ENCODE measurements around the gene HDDC2. TPM values are rescaled to one million over a fixed set of nuclear protein-coding genes. Genes with fewer than 3 reads are reported as not detected.

HDDC2 gene
- polyA plus RNA-seq, 1 donor from 2014 or later, result 75.2 TPM

- Histone ChIP-seq H3K9ac (ENCODE audit: low read length) (no peak overlapping the region), H3K9me2 (ENCODE audit: insufficient read depth, low read length) (no peaks in the 10 kb centered on the region), H3K27me3 (ENCODE audit: insufficient read depth, low read depth, low read length) (no peaks in the 10 kb centered on the region), H3K9me3 (ENCODE audit: low read length) (no peaks in the 10 kb centered on the region), H4K20me1 (ENCODE audit: insufficient read depth) (no peaks in the 10 kb centered on the region), H3K4me2 (ENCODE audit: low read length) (no peak overlapping the region), H3K36me3 (ENCODE audit: insufficient read depth, low read length) (no peaks in the 10 kb centered on the region), H3K79me2 (replicated peaks; ENCODE audit: insufficient read depth, low read length) (no peaks in the 10 kb centered on the region), H2AFZ (ENCODE audit: low read depth, low read length) (no peak overlapping the region), H3F3A (ENCODE audit: insufficient read depth, low read length, poor library complexity, severe bottlenecking) (no peaks in the 10 kb centered on the region), H3K27ac (ENCODE audit: low read length) (no peak overlapping the region), H3K4me3 (ENCODE audit: low read length) (no peak overlapping the region)
- no peak for TF ChIP-seq SMC3 (conservative IDR thresholded peaks at IDR 0.05; ENCODE audit: poor library complexity)
Observed at GRCh38 chr6:125267806-125268523, 33.8 kb downstream of the HDDC2 start.

- H3F3A ChIP-seq (ENCODE audit: insufficient read depth, low read length, poor library complexity, severe bottlenecking), result no peaks in the 10 kb centered on the region
- H3K79me2 ChIP-seq (replicated peaks; ENCODE audit: insufficient read depth, low read length), result no peaks in the 10 kb centered on the region
- H3K9ac ChIP-seq (ENCODE audit: low read length), result no peak overlapping the region
- no peak overlapping the region for H3K27ac ChIP-seq (ENCODE audit: low read length)
- H4K20me1 ChIP-seq (ENCODE audit: insufficient read depth), result no peaks in the 10 kb centered on the region
- H3K9me2 ChIP-seq (ENCODE audit: insufficient read depth, low read length), result no peaks in the 10 kb centered on the region
- H3K4me3 ChIP-seq (ENCODE audit: low read length), result no peak overlapping the region
- H3K9me3 ChIP-seq (ENCODE audit: low read length), result no peaks in the 10 kb centered on the region
- H3K27me3 ChIP-seq (ENCODE audit: insufficient read depth, low read depth, low read length), result no peaks in the 10 kb centered on the region
- no peak overlapping the region for H2AFZ ChIP-seq (ENCODE audit: low read depth, low read length)
- TF ChIP-seq POLR2AphosphoS5 (IDR thresholded peaks at IDR 0.05), result no peak
- TF ChIP-seq RAD21 (conservative IDR thresholded peaks at IDR 0.05), result no peak
- H3K4me2 ChIP-seq (ENCODE audit: low read length), result no peak overlapping the region
- H3K36me3 ChIP-seq (ENCODE audit: insufficient read depth, low read length), result no peaks in the 10 kb centered on the region
Observed at GRCh38 chr6:125264476-125264875, 37.3 kb downstream of the HDDC2 start.

GRCh38 chr6:125262016-125263013 lies 39.5 kb downstream of the HDDC2 start:
- Histone ChIP-seq H3K9ac (ENCODE audit: low read length) (no peak overlapping the region), H2AFZ (ENCODE audit: low read depth, low read length) (no peak overlapping the region), H4K20me1 (ENCODE audit: insufficient read depth) (no peaks in the 10 kb centered on the region), H3K9me2 (ENCODE audit: insufficient read depth, low read length) (no peaks in the 10 kb centered on the region), H3K4me3 (ENCODE audit: low read length) (no peak overlapping the region), H3K79me2 (replicated peaks; ENCODE audit: insufficient read depth, low read length) (no peaks in the 10 kb centered on the region), H3K36me3 (ENCODE audit: insufficient read depth, low read length) (no peaks in the 10 kb centered on the region), H3K27ac (ENCODE audit: low read length) (no peak overlapping the region), H3K4me2 (ENCODE audit: low read length) (no peak overlapping the region), H3K27me3 (ENCODE audit: insufficient read depth, low read depth, low read length) (no peaks in the 10 kb centered on the region), H3F3A (ENCODE audit: insufficient read depth, low read length, poor library complexity, severe bottlenecking) (no peaks in the 10 kb centered on the region), H3K9me3 (ENCODE audit: low read length) (no peaks in the 10 kb centered on the region)
- TF ChIP-seq POLR2AphosphoS5 (IDR thresholded peaks at IDR 0.05) (no peak), SMC3 (conservative IDR thresholded peaks at IDR 0.05; ENCODE audit: poor library complexity) (no peak), CTCF (IDR thresholded peaks at IDR 0.05; ENCODE audit: poor library complexity, severe bottlenecking) (no peak), MXI1 (conservative IDR thresholded peaks at IDR 0.05; ENCODE audit: poor library complexity, severe bottlenecking) (no peak), RAD21 (conservative IDR thresholded peaks at IDR 0.05) (no peak), EP300 (conservative IDR thresholded peaks at IDR 0.05; ENCODE audit: poor library complexity, severe bottlenecking) (no peak)
